ENCODE data around the gene ASB8.
"Not testable (repeated sequence)": the region's sequence is repeated elsewhere in the genome, so short reads cannot be mapped to it uniquely, and the experiment has no call there.

The ASB8 gene

DNA sequence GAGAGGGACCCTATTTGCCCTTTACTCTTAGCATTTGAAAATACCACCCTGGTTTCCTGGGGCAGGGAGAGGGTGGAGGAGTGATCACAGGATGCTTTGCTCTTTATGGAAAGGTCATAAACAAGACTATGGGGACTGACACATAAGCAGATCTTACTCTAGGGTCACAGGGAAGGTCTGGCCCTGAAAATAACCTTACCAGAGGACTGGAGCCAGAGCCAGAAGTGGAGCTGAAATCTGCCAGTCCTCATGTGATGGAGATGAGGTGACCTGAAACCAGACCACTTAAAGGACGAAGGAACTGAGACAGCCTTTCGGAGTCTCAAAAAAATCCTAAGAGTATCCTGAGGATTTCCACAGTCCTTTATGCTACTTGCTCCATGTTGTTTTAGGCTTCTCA, 25.8 kb downstream of the ASB8 start:
- no peak for DNase-seq

DNA sequence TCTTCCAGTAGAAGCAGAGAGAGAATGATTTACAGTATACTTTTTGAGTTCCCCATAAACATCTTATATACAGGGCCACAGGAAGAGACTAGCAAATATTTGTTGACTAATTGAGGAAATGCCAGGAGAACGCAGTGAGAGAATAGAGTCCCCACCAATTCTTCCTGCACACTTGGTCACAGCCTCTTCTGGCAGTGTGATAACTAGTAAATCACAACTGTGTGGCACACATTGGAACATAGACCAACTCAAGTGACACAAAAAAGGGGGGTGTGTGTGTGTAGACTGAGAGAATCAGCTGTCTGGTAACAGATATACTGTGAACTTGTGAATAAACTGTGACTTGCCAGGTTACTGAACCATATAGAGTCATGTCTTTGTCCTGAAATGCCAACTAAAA, 27.9 kb downstream of the ASB8 start:
- no peak for DNase-seq

DNA sequence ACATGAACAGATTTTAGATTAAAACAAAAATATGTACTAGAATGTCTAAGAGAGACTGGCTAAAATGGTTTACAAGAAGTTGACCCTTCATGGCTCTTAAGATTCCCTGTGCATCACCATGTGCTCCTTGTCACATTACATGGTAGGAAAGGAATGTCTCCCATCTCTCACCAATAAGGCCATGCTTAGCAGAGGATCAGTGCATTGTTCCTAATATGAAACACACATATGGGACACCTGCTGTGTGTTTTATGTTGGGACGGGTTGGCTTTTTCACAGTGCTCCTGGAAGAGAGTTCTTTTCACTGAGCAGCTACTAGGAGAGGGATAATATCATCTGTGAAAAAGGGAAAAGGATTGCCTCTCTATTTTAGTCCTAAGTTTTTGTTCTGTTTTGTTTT, 28.5 kb downstream of the ASB8 start:
- no peak for DNase-seq

DNA sequence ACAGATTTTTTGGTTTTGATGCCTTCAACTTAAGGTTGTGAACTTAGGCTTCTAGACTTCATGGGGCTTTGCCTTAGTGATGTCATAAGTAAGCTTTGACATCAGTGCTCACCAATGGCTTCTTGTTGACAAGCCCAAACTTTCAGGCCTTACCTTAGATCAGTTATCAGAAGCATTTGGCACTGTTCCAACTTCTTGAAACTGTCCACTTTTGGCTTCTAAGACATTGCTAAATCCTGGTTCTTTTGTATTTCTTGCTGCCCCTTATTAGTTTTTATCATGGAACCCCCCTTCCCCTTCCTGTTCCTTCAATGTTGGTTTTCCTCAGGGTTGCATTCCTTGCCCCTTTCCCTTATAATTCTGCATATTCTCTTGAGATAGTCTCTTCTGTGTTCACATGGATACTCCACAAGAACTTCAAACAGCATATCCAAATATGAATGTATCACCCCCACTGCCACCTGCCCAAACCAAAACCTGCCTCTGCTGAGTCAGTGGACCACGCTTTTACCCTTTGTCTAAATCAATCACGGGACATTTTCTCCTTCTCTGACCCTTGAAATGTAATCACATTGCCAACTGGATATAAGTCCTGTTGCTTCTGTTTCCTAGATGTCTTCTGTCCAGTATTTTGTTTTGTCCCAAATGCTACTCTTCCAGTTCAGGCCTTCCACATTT, 30.2 kb downstream of the ASB8 start:
- DNase-seq = no peak

DNA sequence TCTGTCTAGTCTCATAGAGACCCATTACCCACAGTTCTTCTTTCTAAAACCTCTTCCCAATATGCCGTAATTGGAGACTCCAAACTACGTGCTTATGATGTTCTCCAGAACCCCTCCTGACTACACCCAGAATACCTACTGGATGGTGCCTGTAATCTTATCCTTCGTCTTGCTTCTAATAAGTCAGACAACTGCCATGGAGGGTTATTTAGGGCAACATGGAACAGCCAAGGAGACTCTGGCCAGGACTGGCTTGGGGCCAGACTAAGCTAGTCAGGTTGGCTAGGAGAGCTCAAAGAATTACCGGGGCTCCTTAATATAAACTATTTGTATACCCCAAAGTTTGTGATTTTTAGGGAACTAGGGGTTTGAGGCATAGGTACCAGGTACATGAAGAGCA, 31.3 kb downstream of the ASB8 start:
- DNase-seq = no peak

DNA sequence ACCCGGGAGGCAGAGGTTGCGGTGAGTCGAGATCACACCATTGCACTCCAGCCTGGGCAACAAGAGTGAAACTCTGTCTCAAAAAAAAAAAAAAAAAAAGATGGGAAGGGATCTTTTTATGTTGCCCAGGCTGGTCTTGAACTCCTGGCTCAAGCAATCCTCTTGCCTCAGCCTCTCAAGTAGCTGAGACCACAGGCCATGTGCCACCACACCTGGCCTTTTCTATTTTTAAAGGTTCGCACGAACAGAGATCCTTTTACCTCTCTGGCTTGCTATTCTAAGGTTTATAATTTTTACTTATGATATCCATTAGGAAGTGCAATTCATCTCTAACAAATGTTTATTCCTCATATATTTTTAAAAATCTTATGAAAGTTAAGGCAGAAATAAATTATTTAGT, 31.8 kb downstream of the ASB8 start:
- not testable (repeated sequence) for DNase-seq

DNA sequence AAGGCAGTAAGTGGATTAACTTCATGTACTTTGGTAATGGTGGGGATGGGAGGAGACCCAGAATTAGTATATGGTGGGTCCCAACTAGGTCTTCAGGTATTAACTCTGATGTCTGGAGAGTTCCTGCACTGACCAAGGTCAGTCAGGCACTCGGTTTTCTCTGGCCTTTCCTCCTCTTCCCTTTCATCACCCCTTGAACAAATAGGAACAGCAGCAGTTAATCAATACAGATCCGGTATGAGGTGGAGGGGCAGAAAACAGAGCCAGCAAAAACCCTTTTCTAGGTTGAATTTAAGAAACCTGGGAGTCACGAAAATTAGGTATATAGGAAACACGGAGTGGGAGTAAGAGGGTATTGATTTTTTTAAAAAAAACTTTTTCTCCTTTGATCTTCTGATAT, 34.1 kb downstream of the ASB8 start:
- no peak for DNase-seq

DNA sequence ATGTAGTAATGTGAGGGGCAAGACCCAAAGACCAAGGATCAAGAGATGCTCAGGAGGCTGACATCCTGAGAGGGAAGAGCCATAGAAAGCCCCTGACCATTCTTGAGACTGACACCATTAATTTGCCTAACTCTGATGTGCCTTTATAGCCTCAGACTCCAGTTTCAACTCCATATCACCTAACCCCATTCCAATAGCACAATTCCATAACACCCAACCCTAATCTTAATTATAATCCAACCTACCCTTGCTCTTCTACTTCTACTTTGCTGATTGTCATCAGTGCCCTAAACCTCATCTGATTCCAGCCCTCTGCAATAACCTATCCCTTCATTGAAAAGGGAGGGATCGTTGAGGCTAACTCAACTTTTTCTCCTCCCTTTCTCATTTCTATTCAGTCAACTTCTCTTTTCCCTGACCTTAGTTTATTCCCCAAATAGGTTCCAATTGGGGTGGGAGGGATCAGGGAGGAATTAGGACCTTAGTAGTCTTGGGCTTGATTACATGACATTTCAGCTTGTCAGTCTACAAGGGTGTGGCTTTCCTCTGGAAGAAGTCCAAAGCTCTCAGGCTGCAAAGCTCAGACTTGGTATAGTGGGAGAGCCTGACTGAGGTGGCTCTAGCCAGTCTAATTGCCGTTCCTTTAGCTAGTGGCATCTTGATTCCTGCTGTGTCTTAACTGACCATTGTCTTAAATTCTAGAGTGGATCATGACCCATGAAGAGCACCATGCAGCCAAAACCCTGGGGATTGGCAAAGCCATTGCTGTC, 35.1 kb downstream of the ASB8 start:
- DNase-seq = no peak

DNA sequence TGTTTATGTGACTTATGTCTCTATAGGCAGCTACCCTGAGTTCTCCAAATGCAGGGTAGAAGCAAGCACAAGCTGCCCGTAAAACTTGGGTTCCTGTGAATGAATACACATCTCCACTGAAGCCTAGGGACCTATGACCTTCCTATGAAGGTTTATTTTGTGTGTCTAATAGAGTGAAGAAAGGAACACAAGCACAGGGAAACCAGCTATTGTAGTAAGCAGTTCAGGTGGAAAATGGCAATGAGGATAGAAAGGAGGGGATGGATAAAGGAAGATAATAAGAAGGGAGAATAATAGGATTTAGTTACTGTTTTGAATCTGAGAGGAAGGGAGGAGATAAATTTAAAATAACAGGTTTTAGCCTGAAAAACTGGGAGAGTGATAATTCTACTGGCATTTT, 35.8 kb downstream of the ASB8 start:
- no peak for DNase-seq

DNA sequence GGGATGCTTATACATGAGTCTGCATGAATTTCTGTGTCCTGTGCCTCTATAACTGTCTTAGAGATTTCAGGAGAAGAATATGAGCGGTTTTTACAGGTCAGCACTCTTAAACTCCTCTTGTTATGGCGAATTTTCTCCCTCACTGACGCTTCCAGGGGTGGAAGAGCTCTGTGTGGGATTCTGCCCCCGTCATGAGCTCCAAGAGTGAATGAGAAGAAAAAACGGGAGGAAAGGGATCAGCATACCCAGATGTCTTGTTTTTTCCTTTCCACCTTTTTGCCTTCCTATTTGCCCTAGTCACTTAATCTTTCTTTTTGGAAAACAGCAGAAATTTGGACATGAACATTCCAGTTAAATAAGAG, 37.5 kb downstream of the ASB8 start:
- no peak for DNase-seq

DNA sequence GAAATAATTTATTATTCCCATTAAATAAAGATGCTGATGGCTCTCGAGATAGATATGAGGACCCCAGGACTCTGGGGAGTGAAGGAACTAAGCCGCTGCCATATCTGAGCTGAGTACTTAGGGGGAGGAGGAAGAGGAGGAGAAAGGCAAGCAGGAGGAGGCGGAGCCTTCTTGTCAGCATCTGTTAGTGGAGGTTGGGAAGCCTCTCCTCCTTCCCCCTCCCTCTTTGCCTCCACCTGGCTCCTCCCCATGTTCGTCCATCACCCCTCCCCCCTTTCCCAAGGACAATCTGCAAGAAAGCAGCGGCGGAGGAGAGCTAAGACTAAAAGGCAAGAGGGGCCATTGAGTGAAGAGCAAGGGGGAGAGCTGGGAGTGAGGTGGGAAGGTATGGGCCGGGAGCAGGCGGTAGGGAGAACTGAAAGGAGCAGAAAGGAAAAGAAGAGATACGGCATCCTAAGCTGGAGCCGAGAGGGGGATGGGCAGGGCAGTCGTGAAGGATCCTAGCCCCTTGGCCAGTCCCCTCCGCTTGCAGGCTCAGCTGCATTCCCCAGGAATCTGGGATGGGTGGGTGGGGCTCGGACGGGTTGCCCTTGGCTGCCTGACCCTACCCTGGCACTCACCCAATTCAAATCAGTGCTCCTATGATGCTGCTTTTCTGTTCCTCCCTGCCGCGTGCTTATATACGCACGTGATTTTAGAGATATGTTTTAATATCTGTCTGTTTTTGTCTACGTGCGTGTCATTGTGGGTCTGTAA, 38.1 kb downstream of the ASB8 start, which contains the start of gene PFKM:
PFKM (plus strand) TSS at position 287 of the 756 bp plus-strand sequence. CDS start 3,411 bp downstream, outside the sequence.
- peak; percentile 79 for DNase-seq

DNA sequence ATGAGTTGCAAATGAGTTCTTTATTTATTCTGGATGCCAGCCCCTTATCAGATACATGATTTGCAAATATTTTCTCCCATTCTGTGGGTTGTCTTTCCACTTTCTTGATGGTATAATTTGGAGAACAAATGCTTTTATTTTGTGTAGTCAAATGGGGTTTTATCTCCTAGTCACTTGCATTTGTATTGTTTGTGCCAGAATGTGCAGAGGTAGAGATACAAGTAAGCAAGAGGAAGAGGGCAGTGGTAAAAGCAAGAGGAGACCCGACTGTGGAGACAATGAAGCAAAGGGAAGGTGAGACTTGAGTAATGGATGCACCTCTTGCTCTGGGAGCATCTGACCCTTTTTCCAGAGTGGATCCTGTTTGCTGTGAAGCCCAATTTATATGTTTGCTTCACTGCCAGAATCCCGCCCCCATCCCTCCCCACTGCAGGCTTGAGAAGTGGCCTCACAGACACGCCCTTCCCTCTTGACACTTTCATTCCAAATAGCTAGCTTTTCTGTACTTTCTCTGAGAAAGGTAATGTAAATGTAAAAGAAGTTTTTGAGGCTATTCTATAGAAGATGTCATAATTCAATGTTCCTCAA, 38.9 kb downstream of the ASB8 start:
- no peak for DNase-seq

DNA sequence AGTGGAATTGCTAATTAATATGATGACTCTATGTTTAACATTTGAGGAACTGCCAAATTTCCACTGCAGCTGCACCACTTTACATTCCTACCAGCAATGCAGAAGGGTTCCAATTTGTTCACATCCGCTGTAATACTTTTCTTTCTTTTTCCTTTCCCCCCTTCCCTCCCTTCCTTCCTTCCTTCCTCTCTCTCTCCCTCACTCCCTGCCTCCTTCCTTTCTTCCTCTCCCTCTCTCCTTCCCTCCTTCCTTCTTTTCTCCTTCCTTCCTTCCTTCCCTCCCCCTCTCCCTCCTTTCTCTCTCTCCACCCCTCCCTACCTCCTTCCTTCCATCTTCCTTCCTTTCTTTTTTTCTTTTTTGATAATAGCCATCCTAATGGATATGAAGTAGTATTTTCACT, 41.4 kb downstream of the ASB8 start:
- DNase-seq = no peak

DNA sequence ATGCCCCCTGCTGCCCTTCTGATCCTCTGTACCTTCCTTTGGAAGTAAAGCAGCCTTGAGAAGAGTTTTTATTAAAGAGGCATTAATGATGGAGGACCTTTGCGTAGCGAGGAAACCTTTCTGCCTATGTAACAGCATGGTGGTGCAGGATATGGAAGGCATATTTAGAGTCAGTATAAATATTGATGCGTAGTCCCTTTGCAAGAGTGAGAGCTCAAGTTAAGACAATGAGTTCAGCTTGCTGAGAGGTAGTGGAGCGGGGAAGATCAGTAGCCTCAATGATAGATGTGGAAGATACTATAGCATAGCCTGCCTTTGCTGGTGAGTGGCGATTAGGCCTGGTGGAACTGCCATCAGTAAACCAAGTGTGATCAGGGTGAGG, 46.0 kb downstream of the ASB8 start:
- DNase-seq = not testable (repeated sequence)

DNA sequence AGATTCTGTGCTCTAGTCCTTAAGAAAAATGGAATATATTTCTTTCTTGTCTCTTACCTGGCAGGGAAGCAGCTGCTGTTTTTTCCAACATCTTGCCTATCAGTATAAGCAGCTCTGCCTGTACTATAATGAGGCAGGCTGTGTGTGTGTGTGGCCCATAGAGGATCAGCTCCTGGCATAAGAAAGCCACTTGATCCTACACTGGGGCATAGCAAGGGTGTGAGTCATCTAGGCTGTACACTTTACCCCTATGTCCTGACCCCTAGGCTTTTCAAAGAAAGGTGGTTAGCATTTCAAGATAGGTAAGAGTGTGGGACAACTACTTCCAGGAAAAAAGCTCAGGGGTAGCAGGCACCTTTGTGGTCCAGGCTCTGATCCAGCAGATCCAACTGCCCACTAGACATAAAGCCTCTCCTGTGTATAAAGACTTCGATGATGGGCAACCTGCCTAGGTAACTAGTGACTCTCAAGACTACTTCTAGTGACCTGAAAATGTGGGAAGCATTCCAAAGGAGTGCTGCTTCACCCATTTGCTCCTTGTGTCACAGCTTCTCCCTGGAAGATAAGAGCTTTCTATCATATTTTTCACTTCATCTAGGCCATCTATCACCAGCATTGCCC, 46.5 kb downstream of the ASB8 start:
- no peak for DNase-seq

DNA sequence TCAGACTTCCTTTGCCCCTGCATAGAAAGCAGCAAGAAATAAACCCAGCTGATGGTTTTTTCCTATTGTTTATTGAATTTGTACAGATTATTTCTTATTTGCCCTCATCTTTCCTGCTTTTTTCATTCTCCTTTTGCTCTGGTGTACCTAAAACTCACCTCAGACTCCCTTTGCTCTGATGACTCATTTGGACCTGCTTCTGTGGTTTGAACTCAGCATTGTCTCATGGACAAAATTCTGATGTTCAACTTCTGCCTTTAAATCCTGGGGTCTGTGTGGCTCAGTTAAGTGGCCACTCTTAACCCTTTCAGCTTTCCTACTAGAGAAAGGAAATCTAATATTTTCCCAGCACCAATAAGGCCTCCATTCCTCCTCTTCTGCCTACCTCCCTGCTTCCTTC, 47.9 kb downstream of the ASB8 start:
- DNase-seq = no peak

DNA sequence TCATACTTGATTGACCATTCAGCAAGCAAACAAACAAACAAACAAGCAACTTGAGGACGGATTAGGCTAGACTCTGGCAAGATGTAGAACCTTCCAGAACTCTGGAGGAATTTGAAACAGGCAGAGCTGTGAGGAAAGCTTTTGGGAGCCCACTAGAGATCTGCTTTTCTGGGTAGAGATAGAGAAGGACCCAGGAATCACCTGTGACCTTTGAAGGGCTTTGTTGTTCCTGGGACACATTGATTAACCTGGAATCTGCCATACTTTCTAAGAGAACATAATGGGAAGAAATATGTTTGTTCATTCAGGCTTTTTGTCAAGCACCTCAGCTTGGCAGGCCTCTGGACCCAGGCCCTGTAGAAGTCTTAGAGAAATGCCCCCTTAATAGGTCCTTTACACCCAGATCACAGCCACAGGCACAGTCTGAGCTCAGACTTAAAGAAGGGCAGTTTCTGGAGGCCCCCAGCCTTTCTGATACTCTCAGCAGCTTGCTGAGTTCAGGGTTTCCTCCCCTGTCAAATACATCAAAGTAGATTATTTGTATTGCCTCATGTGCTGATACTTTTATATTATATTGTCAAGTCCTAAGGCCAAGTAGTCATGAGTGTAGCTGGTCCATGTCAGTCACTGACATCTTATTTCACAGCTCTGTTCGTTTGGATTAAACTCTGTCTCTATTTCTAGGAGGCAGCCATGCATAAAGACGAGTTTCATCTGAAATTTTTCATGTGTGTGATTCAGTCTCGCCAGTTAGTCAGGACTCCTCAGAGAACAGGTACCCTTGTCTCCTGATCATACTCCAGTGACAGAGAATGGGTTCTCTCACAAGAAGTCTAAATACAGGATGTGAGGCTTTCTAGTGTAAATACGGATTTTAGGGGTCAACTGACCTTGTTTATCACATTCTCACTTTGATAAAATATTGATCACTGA, 50.4 kb downstream of the ASB8 start:
- DNase-seq = no peak

DNA sequence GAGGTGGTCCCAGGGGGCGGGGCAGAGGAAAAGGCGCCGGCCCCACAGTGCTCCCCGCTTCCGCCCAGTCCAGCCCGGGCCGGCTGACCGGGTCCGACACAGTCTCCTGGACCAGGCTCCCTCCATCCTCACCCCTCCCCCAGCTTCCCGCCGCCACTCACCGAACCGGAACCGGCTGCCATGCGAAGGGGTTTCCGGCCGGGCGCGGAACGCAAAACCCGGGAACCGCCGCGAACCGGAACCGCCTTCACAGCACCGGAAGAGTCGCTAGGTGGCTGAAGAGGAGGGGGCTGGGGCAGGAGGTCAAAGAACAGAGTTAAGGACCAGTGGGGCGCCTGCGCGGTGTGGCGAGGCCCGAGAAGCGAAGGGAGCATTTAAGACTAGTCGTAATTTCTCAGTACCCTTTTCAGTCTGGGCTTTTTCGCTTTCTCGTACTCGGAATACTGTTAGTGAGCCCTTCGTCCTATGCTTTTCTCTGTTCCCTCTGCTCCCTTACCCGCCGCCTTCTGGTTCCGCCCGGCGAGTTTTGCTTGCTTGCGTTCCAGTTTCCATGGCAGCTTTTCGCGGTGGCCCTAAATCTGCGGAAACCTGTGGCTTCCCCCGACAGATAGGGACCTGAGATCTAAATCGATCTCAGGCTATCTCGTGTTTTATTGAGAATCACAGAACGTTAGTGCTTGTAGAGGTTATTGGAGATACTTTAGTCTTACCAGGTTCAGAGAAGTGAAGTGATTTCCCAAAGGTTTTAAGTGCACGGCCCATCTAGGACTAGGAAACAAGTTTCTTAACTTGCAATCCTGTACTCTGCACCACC, 51.2 kb downstream of the ASB8 start, which contains the start of gene SENP1:
SENP1 (minus strand) TSS at position 213 of the 814 bp plus-strand sequence. CDS start 4,607 bp downstream, outside the sequence.
- peak; percentile 91 to 94 for DNase-seq

DNA sequence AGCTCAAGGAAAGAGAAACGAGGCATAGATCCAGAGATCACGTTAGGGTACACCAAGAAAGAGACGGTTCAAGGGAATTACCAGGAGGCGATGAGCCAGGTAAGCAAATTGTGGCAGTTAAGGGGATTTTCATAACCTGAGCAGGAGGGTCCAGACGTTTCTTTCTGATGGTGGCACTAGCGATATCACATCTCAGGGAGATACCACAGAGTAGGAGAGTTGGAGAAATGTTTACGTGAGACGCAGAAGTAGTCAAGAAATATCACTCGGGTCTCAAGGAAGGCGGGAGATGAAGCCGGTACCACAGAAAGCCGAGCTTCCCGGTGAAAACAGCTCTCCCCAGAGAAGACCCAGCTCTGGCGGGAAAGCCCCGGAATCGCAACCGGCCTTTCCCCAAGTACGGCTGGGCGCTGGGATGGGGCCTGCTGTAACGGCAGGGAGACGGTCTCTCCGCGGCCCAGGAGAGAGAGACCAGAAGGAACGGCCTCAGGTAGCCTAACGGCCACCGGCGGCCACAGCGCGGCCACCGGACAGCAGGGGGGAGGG, 51.9 kb downstream of the ASB8 start:
- peak; percentile 60 to 75 for DNase-seq

DNA sequence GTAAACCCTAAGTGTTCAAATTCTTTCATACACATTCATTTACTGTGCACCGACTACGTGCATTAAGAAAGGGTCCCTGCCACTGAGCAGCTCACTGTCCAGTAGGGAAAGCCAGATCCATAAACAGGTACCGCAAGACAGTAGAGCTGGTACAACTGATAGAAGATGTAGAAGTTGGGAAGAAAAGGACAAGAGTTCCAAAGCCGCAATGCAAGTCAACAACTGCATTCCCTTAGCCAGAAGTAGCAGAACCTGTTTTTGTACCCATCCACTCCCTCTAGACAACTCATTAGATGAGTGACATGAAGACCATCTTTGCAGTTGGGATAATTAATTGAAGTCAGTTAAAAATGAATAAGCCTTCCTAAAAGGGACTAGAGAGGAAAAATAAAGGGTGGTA, 52.8 kb downstream of the ASB8 start:
- no peak for DNase-seq
